GM19395 (cell line): ENCODE results near the gene SLIT3.

Source experiments
- ATAC-seq: cut with Tn5 transposase; IDR thresholded peaks from one replicate; pipeline ENCODE4 v1.9.1; 2021; ENCODE audit warnings: mild to moderate bottlenecking, moderate library complexity; ENCODE audit not compliant: unreplicated experiment

SLIT3 gene

DNA sequence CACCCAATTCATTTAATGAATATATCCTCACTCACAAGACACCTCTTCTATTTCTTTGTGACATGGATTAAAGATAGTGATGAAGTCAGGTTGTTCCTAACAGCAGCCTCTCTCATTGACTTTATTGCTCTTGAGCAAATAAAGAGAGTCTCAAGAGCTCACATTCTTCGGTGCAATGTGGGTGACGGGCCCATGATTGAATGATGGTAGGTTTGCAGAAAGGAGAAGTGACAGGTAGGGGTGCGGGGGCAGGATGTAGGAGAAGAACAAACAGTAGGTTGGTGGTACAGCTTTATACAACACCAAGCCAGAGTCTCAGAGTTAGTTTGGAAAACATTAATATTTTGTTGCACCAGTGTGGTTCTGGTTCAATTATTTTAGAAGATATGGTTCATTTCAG lies 122.2 kb downstream of the SLIT3 start:
- ATAC-seq, result no peak

DNA sequence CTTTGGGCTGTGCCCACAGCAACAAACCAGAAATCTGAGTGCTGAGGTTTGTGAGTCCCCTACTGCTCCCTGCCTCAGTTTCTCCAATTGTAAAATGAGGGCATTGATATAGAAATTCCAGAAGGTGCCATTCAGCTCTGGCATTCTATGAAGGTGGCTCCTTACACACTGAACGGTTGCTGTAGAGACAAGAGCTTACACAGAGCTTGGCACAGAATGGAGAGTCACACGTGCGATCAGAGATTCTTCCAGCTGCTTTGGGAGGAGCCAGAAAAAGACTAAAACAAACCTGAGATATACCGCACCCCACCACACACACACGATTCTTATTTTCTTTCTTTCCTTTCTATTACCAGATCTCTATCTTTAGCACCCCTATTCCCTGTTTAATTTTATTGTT lies 122.7 kb downstream of the SLIT3 start:
- no peak for ATAC-seq

DNA sequence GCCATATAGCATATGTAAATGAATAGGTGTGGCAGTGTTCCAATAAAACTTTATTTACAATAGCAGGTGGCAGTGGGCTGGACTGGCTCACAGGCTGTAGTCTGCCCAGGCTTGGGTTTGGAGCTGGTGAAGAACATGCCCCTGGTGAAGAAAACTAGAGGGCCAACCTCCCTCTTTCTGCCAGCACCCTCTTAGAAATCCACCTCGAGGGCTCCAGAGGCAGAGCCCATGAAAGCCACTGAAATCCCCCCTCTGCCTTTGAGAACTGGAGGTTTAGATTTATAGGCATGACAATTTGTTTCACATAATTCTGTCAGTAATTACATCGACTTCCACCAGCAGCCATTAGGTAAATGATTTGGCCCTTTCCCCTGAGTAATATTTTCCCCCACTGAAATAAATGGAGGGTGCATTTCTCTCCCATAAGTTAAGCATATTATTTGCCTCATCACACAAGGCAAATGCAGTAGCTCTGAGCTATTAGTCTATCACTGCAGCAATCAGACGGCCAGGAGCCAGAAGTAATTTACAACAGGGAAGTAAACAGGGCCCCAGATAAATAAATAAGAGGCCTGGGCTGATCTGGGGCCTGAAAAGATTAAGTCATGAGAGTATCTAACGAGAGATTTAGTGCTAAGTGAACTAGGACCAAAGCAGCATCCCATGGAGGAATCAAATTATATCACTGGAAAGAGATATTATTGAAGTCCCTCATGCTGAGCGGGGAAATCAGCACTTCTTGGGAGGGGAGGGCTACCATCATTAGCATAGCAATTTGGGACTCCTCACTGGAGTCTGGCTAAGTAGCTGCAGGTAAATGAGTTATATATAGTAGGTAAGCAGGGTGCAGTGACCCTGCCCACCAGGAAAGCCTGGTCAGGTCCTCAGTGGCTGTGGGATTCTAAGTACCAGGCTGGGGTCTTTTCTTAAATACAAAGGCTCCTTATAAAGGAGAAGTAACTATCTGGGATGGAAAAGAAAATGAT lies 123.9 kb downstream of the SLIT3 start:
- no peak for ATAC-seq

DNA sequence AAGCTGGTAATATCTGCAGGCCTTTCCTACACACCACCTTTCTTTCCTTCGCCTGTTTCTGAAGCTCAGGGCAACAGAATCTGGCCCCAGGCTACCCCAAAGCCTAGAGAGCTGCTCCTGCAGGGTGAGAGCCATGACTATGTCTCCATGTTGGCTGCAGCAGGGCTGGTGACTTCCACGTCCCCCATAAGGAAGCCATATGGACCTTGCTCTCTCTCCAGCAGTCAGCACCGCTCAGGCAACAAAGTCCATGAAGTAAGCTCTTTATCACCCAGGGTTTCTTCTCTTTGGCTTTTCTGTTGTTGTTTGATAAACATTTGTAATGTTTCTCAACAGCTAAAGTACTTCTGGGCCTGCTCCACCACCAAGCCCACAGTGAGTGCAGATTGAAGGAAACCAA lies 125.2 kb downstream of the SLIT3 start:
- no peak for ATAC-seq

DNA sequence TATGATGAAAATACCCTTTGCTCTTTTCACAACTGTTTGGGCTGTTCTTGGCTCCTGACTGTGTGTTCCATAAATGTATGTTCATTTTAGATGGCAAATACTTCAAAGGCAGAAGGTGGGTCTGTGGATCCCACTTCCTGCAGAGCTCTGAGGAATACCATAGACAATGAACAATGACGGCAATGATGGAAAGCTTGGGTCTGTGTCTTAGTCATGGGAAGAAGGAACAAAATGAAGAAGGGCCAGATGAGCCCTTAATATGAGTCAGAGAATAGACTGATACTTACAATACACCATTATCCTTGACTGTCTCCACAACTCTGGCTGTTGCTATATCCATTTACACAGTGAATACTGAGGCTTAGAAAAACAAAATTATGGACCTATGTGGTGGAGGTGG lies 126.0 kb downstream of the SLIT3 start:
- ATAC-seq, result no peak

DNA sequence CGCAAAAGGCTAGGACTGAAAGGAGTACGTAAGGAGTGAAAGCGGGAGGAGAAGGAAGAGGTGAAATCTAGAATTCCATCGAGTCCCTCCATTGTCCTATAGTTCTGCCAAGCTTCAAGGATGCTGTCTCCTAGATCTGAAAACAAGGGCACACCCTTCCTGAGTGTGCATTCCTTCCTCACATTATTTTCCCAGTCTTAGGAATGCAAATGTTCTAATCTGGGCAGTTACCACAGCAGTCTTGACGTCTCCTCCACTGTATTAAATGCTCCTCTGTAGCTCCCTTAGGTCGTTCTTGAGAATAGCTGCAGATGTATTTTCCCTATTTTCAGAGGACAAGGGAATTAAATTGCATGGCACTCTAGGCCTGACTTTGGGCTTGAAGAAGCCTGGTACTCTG lies 127.6 kb downstream of the SLIT3 start:
- ATAC-seq, result no peak

DNA sequence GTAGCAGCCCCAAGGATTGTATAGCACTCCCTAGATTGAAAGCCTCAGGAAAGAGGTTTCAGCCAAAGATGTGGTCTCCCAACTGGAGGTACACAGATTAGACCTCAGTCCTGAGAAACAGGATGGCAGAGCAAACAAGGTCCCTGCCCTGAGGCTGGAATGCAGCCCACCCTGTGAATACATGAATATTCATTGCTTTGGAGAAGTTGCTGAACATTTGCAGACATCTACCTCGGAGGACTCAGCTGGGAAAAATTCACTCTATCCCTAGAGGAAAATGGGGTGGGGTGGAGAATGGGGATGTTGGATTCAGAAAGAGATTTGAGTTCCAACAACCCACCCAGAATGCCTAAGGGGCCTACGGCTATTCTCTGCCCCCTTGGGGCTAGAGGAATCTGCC lies 129.4 kb downstream of the SLIT3 start:
- ATAC-seq, result no peak

DNA sequence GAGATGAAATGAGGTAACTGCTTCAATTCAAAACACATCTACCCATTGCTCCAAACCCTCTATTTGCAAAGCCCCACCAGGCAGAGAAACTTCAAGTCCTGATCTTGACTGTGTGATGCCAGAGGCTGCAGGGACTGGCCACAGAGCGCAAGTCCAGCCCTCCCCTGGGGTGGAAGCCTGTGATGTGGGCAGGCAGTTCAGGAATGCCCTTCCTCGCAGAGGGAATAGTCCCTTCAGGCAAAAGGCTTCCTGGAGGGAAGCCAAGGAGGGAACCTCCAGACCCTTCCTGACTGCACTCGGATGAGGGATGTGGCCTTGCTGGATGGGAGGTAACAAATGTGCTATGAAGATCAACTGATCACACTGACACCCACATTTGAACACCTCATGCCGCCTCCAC lies 131.2 kb downstream of the SLIT3 start:
- no peak for ATAC-seq

DNA sequence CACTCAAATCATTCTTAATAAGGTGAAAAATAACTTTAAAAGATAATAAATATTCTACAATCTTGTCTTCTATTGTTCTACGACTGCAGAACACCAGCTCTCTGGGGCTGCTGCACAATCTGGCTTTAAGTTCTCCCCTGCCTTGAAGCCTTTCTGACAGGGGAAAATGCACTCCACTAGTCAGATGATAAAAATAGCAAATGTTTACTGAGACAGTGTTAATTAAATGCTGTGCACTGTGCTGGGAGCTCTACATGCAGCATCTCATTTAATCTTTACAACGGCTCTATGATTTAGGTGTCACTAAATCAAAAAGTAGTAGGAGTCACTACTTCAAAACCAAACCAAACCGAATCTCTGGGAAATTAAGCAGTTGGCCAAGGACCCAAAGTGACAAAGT lies 132.7 kb downstream of the SLIT3 start:
- ATAC-seq, result no peak

DNA sequence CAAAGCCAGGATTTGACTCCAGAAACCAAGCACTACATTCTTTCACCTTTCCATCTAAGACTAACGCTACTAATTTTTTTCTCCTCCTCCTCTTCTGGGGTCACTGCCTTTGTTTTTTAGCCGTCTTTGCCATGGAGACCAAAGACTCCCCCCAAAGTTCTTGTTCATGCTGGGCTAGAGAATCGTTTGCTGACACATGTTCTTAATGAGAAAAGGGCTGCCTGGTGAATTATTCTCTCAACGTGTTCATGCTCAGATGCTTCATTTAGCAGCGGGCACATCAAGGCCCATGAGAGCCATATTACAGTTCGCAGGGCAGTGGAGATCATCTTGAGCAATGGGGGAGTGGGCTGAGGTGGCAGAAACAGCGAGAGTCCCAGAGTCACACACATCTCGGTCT lies 134.9 kb downstream of the SLIT3 start:
- ATAC-seq, result no peak

DNA sequence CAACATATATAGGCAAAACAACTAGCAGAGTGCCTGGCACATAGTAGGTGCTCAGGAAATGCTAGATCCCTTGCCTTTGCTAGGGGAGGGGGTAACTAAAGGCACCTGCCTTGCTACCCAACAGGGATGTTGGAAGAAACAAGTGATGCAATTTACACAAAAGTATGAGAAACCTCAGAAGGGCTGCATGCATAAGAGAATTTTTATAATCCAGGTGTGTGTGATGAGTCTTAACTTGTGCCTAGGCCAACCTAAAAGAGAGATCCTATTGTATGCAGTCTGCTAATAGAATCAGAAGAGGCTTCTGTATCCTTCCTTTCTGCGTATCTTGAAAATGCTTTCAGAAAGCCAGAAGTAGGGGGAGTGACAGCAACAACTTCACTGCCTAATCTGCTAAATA lies 135.9 kb downstream of the SLIT3 start:
- ATAC-seq, result no peak

DNA sequence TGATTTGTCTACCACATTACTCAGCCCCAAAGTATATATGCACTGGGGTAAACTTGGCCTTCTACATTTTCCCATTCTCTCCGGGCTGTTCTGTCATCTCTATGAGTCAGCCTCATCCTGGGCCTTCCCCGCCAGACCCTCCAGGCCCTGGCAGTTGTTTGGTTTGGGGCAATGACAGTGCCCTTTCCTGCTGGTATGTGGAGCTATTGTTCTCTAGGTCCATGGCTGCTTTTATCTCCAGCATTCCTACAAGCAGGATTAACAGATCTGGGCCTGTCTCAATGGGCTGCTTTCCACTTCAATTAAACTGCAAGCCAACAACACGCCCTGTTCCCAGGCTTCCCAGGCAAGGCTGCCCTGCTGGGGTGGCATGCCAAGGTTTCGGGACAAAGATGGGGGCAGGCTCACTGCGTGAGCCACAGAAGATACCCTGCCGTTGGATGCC lies 136.4 kb downstream of the SLIT3 start:
- no peak for ATAC-seq

DNA sequence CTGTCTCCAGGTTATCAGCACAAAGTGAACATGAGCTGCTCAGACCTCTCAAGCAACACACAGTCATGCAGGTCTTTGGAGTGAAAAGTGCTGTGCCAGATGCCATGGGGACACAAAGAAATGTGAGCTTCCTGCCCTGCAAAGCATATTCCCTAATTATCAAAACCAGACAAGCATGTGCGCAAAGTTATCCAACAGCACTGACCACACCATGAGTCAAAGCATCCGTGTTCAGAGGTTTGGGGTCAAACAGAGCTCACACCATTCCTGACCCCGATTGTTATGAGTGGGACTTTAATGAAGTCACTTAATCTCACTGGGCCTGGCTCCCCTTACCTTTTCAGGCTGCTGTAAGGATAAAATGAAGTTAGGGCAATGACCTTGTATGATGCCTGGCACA lies 138.5 kb downstream of the SLIT3 start:
- ATAC-seq, result no peak

DNA sequence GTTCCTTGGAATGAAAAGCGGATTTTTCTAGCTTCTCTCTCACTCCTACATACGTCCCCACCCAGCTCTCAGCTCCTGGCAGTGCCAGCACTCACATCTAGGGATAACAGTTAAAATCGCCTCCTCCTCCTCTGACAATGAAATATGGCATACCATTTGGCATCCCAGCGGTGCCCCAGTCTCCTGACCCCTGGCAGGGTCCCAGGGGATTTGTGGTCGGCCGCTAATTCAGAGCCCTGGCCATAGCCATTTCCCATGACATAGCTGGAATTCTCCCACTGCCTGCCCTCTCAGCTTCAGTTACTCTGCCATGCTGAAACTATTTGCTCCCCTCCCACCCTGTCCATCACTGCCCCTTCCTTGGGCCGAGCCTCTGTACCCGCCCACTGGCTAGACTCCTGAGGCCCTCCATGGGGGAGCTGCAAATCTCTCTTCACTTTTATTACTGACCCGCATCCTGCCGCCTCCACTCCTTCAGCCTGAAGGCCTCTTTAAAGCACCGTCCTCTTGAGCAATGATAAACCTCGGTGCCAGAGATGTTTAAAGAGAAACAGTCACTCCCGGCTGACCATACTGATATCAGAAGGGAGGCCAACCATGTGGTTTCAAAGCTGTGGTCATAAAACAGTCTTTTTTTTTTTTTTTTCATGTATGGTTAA lies 139.8 kb downstream of the SLIT3 start:
- ATAC-seq, result no peak

DNA sequence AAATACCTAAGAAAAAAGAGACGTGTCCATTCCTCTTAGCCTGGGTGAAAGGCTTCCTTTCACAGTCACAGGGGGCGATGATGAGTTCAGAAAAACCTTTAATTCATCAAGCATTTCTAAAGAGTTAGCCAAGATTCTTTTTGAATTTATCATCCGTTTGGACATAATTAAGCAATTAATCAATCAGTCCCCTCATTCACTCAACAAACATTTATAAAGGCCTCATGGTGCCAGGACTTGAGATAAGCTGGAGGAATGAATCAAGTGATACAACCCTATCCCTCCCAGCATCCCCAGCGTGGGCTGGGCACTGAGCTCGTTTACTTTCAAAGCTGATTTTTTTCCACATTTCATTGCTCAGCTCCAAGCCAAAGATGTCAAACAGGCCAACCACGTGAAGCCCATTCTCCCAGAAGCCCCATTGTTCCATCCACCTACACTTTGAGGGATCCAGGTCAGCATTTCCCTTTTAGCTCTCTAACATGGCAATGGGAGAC lies 140.5 kb downstream of the SLIT3 start:
- no peak for ATAC-seq

DNA sequence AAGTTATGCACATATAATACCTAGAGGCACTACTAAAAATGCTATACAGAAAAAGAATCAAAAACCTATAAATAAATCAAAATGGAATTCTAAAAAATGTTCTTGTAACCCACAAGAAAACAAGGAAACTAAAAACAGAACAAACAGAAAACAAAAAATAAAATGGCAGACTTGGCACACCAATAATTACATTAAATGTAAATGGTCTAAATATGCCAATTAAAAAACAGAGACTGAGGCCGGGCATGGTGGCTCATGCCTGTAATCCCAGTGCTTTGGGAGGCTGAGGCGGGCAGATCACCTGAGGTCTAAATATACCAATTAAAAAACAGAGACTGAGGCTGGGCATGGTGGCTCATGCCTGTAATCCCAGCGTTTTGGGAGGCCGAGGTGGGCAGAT lies 142.2 kb downstream of the SLIT3 start:
- no peak for ATAC-seq

DNA sequence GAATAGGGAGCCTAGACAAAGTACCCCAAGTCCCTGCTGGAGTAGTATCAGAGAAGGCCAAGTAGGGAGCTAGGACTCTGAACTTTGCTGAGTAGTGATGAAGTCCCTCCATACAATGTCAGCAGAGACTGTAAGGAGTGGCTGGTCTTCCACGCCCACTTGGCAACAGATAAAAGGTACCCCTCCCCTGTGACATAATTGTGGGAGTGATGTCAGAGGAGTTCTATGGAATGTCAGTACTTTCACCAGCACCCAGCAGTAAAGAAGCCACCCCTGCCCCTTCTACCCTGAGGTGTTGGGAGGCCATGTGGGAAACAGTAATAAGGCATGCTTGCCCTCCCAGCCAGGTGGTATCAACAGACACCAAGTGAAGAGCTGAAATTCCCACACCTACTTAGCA lies 143.9 kb downstream of the SLIT3 start:
- no peak for ATAC-seq

DNA sequence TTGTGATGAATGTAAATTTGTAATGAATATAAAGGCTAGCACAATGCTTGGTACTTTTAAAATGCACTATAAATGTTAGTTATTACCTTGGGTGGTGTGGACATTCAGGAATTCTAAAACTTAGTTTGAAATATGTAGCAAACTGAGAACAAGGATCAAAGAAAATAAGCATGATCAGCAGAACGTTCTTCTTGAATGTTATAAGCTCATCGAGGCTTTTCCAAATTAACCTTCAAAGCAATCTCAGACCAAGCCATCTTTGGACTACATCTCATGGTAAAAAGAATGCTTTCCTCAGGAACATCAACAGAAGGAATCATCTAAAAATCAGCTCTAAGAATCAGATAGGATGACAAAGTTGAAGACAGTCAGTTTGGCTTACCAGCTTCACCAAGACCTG lies 146.3 kb downstream of the SLIT3 start:
- no peak for ATAC-seq

DNA sequence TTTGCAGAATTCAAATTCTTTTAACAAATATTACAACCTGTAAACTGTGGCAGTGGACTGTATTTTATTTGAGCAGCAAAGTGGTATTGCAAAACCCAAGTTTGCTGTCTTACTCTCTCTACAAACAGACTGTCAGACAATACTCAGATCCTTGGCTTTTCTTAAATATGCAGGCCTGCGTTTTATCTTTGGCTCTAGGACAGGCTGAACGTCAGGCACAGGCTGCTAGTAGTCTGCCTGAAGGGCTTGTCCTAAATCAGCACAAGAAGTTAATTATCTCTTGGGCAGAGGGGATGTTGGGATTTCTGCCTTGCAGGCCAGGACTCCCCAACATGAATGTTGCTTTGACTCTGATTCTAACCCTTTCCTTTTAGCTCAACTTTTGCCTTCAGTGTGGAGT lies 147.5 kb downstream of the SLIT3 start:
- no peak for ATAC-seq

DNA sequence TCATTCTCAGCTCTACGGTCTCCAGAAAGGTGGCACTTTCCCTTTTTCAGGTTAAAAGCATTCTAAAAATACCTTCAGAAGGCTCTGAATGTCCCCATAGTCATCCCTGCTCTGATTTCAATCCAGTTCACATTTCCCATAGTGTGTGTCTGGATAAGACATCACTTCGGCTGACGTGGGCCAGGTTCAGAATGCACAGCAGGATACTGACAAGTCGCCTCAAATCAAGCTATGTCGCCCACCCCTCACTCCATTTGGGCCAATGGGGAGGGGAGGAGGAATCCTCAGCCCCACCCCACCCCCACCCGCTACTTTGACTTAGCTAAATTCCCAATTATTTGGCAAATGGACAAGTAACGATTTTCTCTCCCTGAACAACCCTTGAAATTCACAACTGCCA lies 148.0 kb downstream of the SLIT3 start:
- ATAC-seq, result no peak

DNA sequence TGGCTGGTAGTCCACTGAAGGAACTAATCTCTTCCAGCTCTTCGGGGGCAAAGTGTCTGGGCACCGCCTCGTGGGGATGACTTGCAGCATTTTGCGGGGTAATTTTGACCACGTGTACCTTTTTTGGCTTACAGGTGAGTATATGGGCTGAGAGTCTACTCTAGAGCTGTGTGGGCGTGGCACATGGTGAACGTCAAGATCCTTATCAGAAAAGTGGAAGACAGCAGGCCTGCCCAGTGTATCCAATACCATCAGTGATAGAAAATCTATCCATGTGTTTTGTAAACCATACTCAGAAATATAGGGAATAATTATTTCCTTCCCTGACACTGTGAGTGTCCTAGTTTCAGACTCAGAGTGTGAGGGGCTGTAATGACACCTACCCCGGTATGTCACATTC lies 148.5 kb downstream of the SLIT3 start:
- no peak for ATAC-seq
